ENCODE measurements around the gene SHISA9. TPM values are rescaled to one million over a fixed set of nuclear protein-coding genes. Genes with fewer than 3 reads are reported as not detected.

SHISA9 gene
- total RNA-seq, 1 donor from 2014 or later: 0.18 TPM

- H3K27ac Mint-ChIP-seq: no peak overlapping the region
- intact Hi-C loops (cut with micrococcal nuclease): no loop called here
- no peak for DNase-seq (ENCODE audit: low spot score)
These were observed 116.6 kb downstream of the SHISA9 start for GRCh38 chr16:13018026-13018425.

GRCh38 chr16:13021996-13022395, 120.6 kb downstream of the SHISA9 start:
- H3K4me3 Mint-ChIP-seq: no peak overlapping the region
- intact Hi-C loops (cut with micrococcal nuclease): no loop called here

More at GRCh38 chr16:13018026-13018425, 116.6 kb downstream of the SHISA9 start:
- Mint-ChIP-seq H3K27me3 (ENCODE audit: insufficient read depth) (no peaks in the 10 kb centered on the region), H3K4me1 (ENCODE audit: low read depth) (no peaks in the 10 kb centered on the region), H3K4me3 (no peak overlapping the region), H3K36me3 (ENCODE audit: low read depth) (no peaks in the 10 kb centered on the region), H3K9me3 (no peaks in the 10 kb centered on the region)

GRCh38 chr16:13029786-13030185, 128.4 kb downstream of the SHISA9 start:
- intact Hi-C loops (cut with micrococcal nuclease): no loop called here
- no peaks in the 10 kb centered on the region for H3K27me3 Mint-ChIP-seq (ENCODE audit: insufficient read depth)
- H3K4me1 Mint-ChIP-seq (ENCODE audit: low read depth): no peaks in the 10 kb centered on the region
- DNase-seq (ENCODE audit: low spot score): no peak
- H3K9me3 Mint-ChIP-seq: peaks cover 15% of the 10 kb centered on the region
- no peak overlapping the region for H3K4me3 Mint-ChIP-seq
- H3K27ac Mint-ChIP-seq: no peak overlapping the region
- no peaks in the 10 kb centered on the region for H3K36me3 Mint-ChIP-seq (ENCODE audit: low read depth)

More at GRCh38 chr16:13021996-13022395, 120.6 kb downstream of the SHISA9 start:
- peaks cover 3% of the 10 kb centered on the region for H3K9me3 Mint-ChIP-seq
- H3K36me3 Mint-ChIP-seq (ENCODE audit: low read depth): no peaks in the 10 kb centered on the region
- no peaks in the 10 kb centered on the region for H3K4me1 Mint-ChIP-seq (ENCODE audit: low read depth)
- DNase-seq (ENCODE audit: low spot score): no peak
- no peak overlapping the region for H3K27ac Mint-ChIP-seq
- H3K27me3 Mint-ChIP-seq (ENCODE audit: insufficient read depth): no peaks in the 10 kb centered on the region

- no peak overlapping the region for H3K4me3 Mint-ChIP-seq
- no peaks in the 10 kb centered on the region for H3K4me1 Mint-ChIP-seq (ENCODE audit: low read depth)
- intact Hi-C loops (cut with micrococcal nuclease): no loop called here
- peaks cover 15% of the 10 kb centered on the region for H3K9me3 Mint-ChIP-seq
- DNase-seq (ENCODE audit: low spot score): no peak
- no peaks in the 10 kb centered on the region for H3K27me3 Mint-ChIP-seq (ENCODE audit: insufficient read depth)
- no peak overlapping the region for H3K27ac Mint-ChIP-seq
- no peaks in the 10 kb centered on the region for H3K36me3 Mint-ChIP-seq (ENCODE audit: low read depth)
These were observed 129.4 kb downstream of the SHISA9 start for GRCh38 chr16:13030769-13031168.

DNA sequence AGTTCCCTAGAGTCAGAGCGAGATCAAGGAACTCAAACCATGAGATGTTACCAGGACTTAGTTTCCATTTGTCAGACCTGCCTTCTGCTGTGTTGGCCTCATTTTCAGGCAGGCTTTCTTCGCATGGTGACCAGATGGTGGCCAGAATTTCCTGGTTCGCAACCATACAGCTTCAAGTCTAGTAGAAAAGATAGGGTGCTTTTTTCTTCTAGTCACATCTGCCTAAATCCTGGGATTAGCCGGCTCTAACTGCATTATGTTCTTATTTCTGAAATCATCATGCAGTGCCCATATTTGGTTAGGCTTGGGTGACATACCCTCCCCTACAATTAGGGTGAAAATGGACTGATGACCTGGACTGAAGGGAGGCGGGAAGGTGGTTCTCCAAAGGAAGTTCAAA, 131.5 kb downstream of the SHISA9 start:
- DNase-seq (ENCODE audit: low spot score): no peak
- Mint-ChIP-seq H3K27me3 (ENCODE audit: insufficient read depth) (no peaks in the 10 kb centered on the region), H3K36me3 (ENCODE audit: low read depth) (no peaks in the 10 kb centered on the region), H3K4me3 (no peak overlapping the region), H3K4me1 (ENCODE audit: low read depth) (no peaks in the 10 kb centered on the region), H3K27ac (no peak overlapping the region), H3K9me3 (peaks cover 12% of the 10 kb centered on the region)
- intact Hi-C loops (cut with micrococcal nuclease): no loop called here

- Mint-ChIP-seq H3K9me3 (peaks cover 17% of the 10 kb centered on the region), H3K36me3 (ENCODE audit: low read depth) (no peaks in the 10 kb centered on the region), H3K4me1 (ENCODE audit: low read depth) (no peaks in the 10 kb centered on the region), H3K27ac (no peak overlapping the region), H3K27me3 (ENCODE audit: insufficient read depth) (no peaks in the 10 kb centered on the region), H3K4me3 (no peak overlapping the region)
- no peak for DNase-seq (ENCODE audit: low spot score)
- intact Hi-C loops (cut with micrococcal nuclease): no loop called here
These were observed 135.2 kb downstream of the SHISA9 start for GRCh38 chr16:13036600-13036999.

- Mint-ChIP-seq H3K4me3 (no peak overlapping the region), H3K27me3 (ENCODE audit: insufficient read depth) (no peaks in the 10 kb centered on the region), H3K9me3 (peaks cover 18% of the 10 kb centered on the region), H3K36me3 (ENCODE audit: low read depth) (no peaks in the 10 kb centered on the region), H3K4me1 (ENCODE audit: low read depth) (no peaks in the 10 kb centered on the region), H3K27ac (no peak overlapping the region)
- intact Hi-C loops (cut with micrococcal nuclease): no loop called here
- no peak for DNase-seq (ENCODE audit: low spot score)
These were observed 137.2 kb downstream of the SHISA9 start for GRCh38 chr16:13038591-13038990.

DNA sequence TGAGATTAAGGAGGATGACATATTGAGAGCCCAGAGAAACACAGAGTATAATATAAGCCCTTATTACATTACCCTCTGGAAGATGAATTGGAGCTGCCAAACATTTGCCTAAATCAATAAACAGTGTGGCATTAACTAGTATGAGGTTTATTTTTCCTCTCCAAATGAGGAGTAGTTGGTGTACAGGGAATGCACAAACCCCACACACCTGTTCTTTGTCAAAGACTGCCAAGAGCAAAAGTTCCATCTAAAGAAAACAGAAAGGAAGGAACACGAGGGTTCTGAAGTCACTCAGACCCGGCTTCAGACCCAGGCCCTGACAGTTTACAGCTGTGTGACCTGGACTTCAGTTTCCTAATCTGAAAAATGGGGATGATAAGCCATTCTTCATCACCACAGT, 138.1 kb downstream of the SHISA9 start:
- intact Hi-C loops (cut with micrococcal nuclease): no loop called here
- H3K4me3 Mint-ChIP-seq: no peak overlapping the region
- H3K36me3 Mint-ChIP-seq (ENCODE audit: low read depth): no peaks in the 10 kb centered on the region
- no peak overlapping the region for H3K27ac Mint-ChIP-seq
- no peaks in the 10 kb centered on the region for H3K4me1 Mint-ChIP-seq (ENCODE audit: low read depth)
- peaks cover 19% of the 10 kb centered on the region for H3K9me3 Mint-ChIP-seq
- no peaks in the 10 kb centered on the region for H3K27me3 Mint-ChIP-seq (ENCODE audit: insufficient read depth)
- no peak for DNase-seq (ENCODE audit: low spot score)

DNA sequence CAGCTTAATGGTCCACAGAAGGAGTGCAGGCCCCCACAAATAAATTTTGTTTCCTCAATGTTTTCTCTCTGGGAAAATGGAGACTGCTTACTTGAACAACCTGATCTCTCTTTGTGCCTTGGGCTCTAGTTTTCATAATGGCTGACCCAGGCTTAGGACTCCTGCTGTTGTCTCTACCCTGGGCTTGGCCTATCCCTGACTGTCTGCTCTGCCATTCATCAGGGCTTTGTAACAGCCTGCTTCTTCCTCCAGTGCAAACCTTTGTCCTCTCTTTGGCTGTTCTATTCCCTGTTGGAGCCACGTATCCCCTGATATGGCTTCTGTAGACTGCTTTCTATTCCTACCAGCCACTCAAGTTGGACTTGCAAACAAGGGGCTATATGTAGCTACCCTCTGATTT, 139.8 kb downstream of the SHISA9 start:
- intact Hi-C loops (cut with micrococcal nuclease): no loop called here
- Mint-ChIP-seq H3K36me3 (ENCODE audit: low read depth) (no peaks in the 10 kb centered on the region), H3K27ac (no peak overlapping the region), H3K9me3 (peaks cover 17% of the 10 kb centered on the region), H3K4me1 (ENCODE audit: low read depth) (no peaks in the 10 kb centered on the region), H3K4me3 (no peak overlapping the region), H3K27me3 (ENCODE audit: insufficient read depth) (no peaks in the 10 kb centered on the region)
- DNase-seq (ENCODE audit: low spot score): no peak

- H3K27ac Mint-ChIP-seq: no peak overlapping the region
- H3K36me3 Mint-ChIP-seq (ENCODE audit: low read depth): no peaks in the 10 kb centered on the region
- H3K4me3 Mint-ChIP-seq: no peak overlapping the region
- DNase-seq (ENCODE audit: low spot score): no peak
- H3K27me3 Mint-ChIP-seq (ENCODE audit: insufficient read depth): no peaks in the 10 kb centered on the region
- H3K4me1 Mint-ChIP-seq (ENCODE audit: low read depth): no peaks in the 10 kb centered on the region
- H3K9me3 Mint-ChIP-seq: peaks cover 17% of the 10 kb centered on the region
- intact Hi-C loops (cut with micrococcal nuclease): no loop called here
These were observed 140.4 kb downstream of the SHISA9 start for GRCh38 chr16:13041646-13042290.

DNA sequence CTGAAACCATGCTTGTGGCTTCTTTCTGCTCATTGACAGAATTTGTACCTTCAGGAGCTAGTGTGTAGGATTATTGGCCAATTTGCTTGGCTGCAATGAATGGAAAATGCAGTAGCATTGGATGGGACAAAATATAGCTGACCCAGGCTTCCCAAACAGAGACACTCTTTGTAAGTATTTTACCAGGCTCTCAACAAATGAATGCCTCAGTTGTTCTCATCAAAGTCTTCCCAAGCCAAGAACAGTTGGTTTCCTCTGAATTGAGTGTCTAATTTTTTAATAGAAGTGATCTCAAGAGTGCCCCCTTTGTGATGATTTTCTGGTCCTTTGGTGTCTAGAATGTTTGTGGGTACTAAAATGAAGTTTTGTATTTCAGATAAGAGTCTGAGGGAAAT, 140.9 kb downstream of the SHISA9 start:
- intact Hi-C loops (cut with micrococcal nuclease): no loop called here
- H3K36me3 Mint-ChIP-seq (ENCODE audit: low read depth): no peaks in the 10 kb centered on the region

GRCh38 chr16:13046061-13046821, 144.8 kb downstream of the SHISA9 start:
- H3K4me3 Mint-ChIP-seq: no peak overlapping the region
- peaks cover 8% of the 10 kb centered on the region for H3K9me3 Mint-ChIP-seq
- intact Hi-C loops (cut with micrococcal nuclease): no loop called here
- no peaks in the 10 kb centered on the region for H3K4me1 Mint-ChIP-seq (ENCODE audit: low read depth)
- H3K36me3 Mint-ChIP-seq (ENCODE audit: low read depth): no peaks in the 10 kb centered on the region
- no peak for DNase-seq (ENCODE audit: low spot score)
- H3K27ac Mint-ChIP-seq: no peak overlapping the region
- H3K27me3 Mint-ChIP-seq (ENCODE audit: insufficient read depth): no peaks in the 10 kb centered on the region

More for the DNA sequence above, 140.9 kb downstream of the SHISA9 start:
- Mint-ChIP-seq H3K9me3 (peaks cover 17% of the 10 kb centered on the region), H3K4me1 (ENCODE audit: low read depth) (no peaks in the 10 kb centered on the region), H3K4me3 (no peak overlapping the region), H3K27me3 (ENCODE audit: insufficient read depth) (no peaks in the 10 kb centered on the region), H3K27ac (no peak overlapping the region)
- DNase-seq (ENCODE audit: low spot score): no peak

- Mint-ChIP-seq H3K27ac (no peak overlapping the region), H3K4me3 (no peak overlapping the region), H3K36me3 (ENCODE audit: low read depth) (no peaks in the 10 kb centered on the region), H3K4me1 (ENCODE audit: low read depth) (no peaks in the 10 kb centered on the region), H3K27me3 (ENCODE audit: insufficient read depth) (no peaks in the 10 kb centered on the region), H3K9me3 (peaks cover 8% of the 10 kb centered on the region)
- DNase-seq (ENCODE audit: low spot score): no peak
- intact Hi-C loops (cut with micrococcal nuclease): no loop called here
These were observed 145.9 kb downstream of the SHISA9 start for GRCh38 chr16:13047276-13047675.
